BE2C (cell line): ENCODE results near the gene RBM38.

Source experiments
- DNase-seq: peaks from one replicate; pipeline ENCODE4 v3.0.0-alpha.2; 2020
- H3K27me3 ChIP-seq: fragments of 250-450 bp; sonication (Bioruptor Pico); 2 replicates; pipeline ENCODE4 v1.5.1; 2020; ENCODE audit warnings: mild to moderate bottlenecking
- H3K36me3 ChIP-seq: fragments of 250-450 bp; sonication (Bioruptor Pico); 2 replicates; pipeline ENCODE4 v1.5.1; 2020; ENCODE audit warnings: mild to moderate bottlenecking
- H3K4me1 ChIP-seq: fragments of 250-450 bp; sonication (Bioruptor Pico); 2 replicates; pipeline ENCODE4 v1.5.1; 2020
- H3K4me3 ChIP-seq: 2 replicates; pipeline ENCODE4 v1.5.1; 2011; ENCODE audit warnings: low read depth, low read length
- H3K9me3 ChIP-seq: fragments of 250-450 bp; sonication (Bioruptor Pico); 2 replicates; pipeline ENCODE4 v1.5.1; 2020
- CTCF ChIP-seq: IDR thresholded peaks from 2 replicates; pipeline ENCODE4 v1.5.1; 2012; ENCODE audit warnings: mild to moderate bottlenecking, low read depth, low read length

The RBM38 gene

GRCh38 chr20:57378646-57379262, 12.4 kb upstream of the RBM38 start:
- peaks cover 61% of the 10 kb centered on the region for H3K36me3 ChIP-seq
- H3K4me3 ChIP-seq: no peak overlapping the region
- H3K4me1 ChIP-seq: no peaks in the 10 kb centered on the region
- H3K9me3 ChIP-seq: no peaks in the 10 kb centered on the region
- H3K27me3 ChIP-seq: no peaks in the 10 kb centered on the region
- TF ChIP-seq CTCF: no peak
- no peak for DNase-seq

DNA sequence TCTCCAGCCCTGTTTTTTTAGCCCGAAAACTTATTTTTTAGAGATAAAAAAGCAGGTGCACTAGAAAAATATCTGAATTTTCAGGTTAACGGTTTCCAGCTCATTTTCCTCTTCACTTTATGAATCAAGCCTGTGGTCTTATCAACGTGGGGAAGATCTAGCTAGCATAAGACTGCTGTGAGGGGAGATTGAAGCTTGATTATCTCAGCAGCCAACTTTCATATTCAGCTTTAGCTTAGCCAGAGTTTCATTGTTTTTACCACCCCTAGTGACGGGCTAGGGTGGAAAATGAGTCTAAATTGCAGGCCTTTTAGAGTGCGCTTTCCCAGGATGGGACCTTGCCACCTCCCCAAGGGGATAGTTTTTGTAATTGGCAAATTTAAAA, 11.9 kb upstream of the RBM38 start:
- no peak for DNase-seq
- no peak for TF ChIP-seq CTCF
- H3K9me3 ChIP-seq: no peaks in the 10 kb centered on the region
- no peaks in the 10 kb centered on the region for H3K27me3 ChIP-seq
- H3K4me1 ChIP-seq: no peaks in the 10 kb centered on the region
- peaks cover 56% of the 10 kb centered on the region for H3K36me3 ChIP-seq
- H3K4me3 ChIP-seq: no peak overlapping the region

DNA sequence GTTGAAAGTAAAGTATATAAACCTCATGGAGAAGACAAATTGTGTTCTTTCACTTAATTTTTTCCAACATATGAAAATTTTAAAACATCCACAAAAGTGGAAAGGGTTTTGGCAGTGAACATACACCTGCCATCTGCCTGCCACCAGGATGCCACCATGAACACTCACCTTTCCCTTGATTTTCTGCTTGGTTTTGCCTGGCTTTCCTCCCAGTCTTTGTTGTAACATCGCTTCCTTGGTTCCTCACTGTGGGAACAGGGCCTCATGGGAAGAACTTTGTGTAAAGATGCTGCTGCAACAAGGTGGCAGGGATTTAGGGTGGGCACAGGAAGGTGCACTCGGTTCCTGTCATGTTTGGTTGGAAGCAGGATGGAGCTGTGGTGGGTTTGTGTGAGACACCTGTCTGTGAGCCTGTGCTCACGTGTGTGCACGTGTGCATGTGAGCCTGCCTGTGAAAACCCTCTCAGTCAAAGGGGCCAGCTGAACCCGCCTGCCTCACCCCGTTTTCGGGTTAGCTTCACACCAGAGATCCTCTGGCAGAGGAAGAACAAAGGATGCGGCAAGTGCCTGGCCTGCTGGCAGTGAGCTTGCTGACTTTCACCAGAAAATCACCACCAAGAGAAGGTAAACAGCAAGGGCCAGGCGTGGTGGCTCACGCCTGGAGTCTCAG, 11.0 kb upstream of the RBM38 start:
- Histone ChIP-seq H3K4me1 (no peaks in the 10 kb centered on the region), H3K27me3 (no peaks in the 10 kb centered on the region), H3K4me3 (no peak overlapping the region), H3K9me3 (no peaks in the 10 kb centered on the region), H3K36me3 (peaks cover 50% of the 10 kb centered on the region)
- no peak for TF ChIP-seq CTCF
- no peak for DNase-seq

- H3K9me3 ChIP-seq: no peaks in the 10 kb centered on the region
- TF ChIP-seq CTCF: peak; percentile 99
- H3K36me3 ChIP-seq: peaks cover 33% of the 10 kb centered on the region
- no peaks in the 10 kb centered on the region for H3K27me3 ChIP-seq
- no peaks in the 10 kb centered on the region for H3K4me1 ChIP-seq
- H3K4me3 ChIP-seq: no peak overlapping the region
- peak; percentile 78 for DNase-seq
Measured at GRCh38 chr20:57381596-57382503, 9.3 kb upstream of the RBM38 start.

- Histone ChIP-seq H3K36me3 (peaks cover 27% of the 10 kb centered on the region), H3K4me3 (no peak overlapping the region), H3K9me3 (no peaks in the 10 kb centered on the region), H3K4me1 (no peaks in the 10 kb centered on the region), H3K27me3 (no peaks in the 10 kb centered on the region)
- DNase-seq: no peak
- no peak for TF ChIP-seq CTCF
Measured at GRCh38 chr20:57382516-57382915, 8.7 kb upstream of the RBM38 start.
